HG03378 (cell line): ENCODE results near the gene PRF1.
A peak's percentile ranks its signal among the peaks of the same experiment; 100 is the strongest.

ENCODE experiments used
- ATAC-seq: cut with Tn5 transposase; IDR thresholded peaks from one replicate; pipeline ENCODE4 v1.9.1; 2021; ENCODE audit warnings: mild to moderate bottlenecking, moderate library complexity; ENCODE audit not compliant: unreplicated experiment

Gene PRF1

DNA sequence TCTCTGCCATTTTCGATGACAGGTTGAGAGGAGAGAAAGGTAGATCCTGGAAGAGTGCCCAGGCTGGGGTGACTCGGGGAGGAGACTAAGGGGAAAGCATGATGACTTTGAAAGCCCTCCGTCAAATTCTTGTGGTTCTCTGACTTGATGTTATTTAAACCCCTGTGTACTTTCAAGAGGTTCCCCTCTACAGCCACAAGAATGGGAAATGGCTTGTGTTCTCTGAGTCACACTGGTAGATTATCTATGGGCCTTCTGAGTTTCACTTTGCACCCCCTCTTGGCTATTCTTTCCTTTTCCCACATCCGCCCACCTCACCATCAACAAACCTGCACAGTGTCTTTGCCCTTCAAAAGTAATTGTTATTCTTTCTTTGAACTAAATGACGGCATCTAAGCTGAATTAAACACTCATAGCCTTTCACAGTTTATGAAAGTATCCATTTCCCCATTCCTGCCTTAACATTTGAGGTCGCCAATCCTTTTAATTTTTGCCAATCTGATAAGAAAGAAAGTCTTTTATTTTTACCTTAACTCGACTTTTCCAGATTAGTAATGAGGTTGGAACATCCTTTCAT is 24.1 kb downstream of the PRF1 start:
- peak; percentile 69 for ATAC-seq

- no peak for ATAC-seq
Measured at GRCh38 chr10:70576803-70577517, 25.6 kb downstream of the PRF1 start.

DNA sequence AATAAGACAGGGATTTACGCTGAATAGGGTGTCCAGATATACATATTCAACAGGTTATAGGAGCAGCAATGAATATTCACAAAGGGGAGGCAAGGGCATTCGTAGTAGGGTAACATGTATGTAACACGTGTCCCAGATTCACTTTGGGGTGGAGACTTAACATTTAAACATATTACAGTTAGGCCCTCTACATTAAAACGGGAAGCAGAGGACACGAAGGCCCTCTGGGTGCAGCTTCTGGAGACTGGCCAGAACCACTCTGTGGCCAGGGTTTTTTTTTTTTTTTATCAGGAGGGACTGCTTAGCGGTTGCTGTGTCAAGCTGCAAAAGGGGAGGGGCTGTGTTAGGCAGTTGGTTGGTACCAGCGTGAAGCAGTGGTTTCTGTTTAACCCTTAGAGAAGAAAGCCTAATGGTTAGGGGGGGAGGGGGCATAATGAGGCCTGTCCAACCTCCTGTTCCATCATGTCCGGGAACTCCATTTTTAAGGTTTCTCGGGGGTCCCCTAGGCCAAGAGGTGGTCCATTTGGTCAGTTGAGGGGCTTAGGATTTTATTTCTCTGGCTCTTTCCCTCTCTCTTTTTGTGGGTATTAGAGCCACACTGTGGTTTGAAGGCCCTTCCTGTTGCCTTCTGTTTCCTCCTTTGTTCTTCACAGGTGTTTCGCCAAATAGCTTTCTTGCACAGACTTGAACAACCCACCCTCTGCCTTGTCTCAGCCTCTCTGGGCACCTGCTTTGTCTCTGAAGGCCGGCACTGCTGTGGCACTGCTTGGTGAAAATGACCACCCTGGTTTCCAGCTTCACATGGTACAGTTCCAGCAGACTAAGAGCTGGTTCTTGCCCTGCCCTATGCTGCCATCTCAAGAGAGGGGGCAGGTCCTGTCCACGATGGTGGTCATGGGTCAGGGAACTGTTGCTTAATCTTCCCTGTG is 26.4 kb downstream of the PRF1 start:
- peak; percentile 36 for ATAC-seq

GRCh38 chr10:70575486-70575873 is 27.1 kb downstream of the PRF1 start:
- ATAC-seq: no peak

DNA sequence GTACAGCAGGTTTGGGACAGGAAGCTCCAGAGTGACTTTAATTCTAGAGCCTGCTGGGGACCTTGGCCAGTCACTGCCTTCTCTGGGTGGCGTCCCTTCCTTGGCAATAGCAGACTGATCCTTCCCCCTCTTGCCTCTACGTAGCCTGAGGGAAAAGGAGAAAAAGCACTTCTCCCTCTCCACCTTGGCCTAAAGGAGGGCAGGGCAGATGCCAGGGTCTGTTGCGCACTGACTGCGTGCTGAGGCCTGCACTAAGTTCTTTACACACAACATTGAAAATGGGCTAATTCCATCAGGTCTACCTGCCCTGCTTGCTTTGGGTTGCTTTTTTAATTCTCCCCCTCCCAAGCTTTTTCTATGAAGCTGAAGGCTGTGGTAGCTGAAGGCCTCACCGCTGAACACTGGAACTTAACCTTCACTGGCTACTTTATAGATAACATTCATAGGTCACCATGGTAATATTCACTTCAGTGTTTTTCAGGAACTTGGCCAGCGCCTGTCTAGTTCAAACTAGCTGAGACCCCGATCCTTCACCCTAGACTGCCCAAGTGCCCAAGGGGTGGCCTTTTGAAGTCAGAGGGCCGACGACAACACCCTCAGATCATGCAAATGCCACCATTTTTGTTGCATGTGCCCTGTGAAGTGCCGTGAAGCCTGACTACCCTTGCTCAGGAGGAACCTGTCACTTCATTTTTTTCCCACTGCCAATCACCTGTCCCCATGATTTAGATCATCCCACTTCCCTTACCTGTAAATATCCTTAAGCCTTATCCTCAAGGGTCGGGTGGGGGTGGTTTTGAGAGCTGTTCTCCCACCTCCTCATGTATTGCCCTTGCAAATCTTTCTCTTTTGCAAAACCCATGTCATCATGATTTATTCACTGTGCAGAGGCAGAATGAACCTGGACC is 28.7 kb downstream of the PRF1 start:
- ATAC-seq: no peak

DNA sequence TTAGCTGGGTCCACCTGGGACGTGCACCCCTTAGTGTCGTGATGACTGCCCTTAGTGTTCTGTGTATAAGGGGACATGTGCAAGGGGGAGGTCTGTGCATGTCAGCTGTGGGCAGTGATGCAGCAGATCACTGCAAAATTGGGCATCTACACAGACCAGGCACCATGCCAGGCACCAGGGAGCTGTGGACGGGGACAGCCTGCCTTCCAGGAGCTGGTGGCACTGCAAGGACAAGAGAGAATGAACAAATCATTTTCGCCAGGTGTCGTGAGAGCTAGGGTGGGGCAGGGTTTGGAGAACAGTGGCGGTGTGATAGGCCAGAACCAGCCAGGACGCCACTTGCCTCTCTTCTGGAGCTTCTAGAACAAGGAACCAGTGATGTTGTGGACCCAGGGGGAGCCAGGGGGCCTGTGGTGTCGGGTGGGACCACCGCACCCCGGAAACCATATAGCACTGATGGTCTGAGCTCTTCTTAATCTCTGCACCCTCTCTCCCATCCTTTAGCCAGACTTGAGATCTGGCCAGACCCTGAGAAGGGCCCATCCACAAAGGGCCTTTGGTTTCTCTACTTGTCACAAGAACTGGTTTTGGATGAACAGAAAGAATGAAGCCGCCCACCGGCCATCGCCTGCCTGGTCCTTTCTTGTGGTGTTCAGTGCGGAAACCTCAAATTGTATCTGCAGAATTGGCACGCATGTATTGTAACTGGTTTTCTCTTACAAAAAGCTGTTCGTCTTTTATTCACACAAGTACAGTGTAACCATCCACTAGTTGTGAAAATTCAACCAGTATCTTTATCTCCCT is 30.7 kb downstream of the PRF1 start:
- ATAC-seq: no peak

DNA sequence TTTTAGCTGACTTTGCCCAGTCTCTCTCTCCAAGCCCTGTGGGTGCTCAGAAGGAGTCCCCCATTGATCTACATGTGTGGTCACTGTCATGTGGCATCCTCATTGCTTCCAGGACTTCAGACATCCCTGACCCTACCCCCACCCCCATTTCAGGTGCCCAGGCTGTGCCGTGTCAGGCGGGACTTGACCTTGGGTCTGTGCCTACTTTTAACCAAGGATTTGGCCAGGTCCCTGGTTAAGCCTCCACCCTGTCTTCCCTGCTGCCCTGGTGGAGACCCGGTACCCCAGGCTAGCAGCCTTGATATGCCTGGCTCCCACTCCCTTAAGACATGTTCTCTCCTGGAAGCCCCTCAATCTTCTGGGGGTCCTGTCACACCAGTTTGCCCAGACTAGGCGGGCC is 31.3 kb downstream of the PRF1 start:
- ATAC-seq: no peak

DNA sequence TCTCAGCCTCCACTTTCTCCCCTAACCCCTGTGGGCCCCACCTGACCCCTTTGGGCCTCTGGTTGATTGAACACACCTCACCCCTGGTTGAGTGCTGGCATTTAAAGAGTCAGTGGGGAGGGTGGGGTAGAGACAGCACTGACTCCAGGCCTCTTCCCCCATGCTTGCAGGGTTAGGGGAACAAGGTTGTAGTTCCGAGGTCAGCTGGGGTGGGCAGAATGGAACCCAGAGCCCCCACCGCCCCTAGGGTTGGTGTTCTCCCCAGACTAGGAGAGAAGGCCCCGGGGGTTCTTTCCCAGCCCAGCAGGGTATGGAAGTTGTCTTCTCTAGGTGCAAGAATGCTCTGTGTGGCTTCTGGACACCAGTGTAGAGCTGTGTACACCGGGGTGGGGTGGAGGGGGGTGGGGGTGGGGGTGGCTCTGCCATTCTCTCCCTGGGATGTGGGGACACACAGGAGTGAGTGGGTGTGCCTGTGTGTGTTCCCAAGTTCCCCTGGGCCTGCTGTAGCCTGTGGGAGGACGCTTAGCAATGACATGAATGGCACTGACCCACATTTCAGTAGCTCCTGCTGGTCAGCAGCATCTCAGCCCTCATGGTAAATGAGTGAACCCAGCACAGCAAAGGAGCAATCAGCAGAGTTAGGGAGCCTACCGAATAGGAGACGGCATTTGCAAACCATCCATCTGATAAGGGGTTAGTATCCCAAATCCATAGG is 33.6 kb downstream of the PRF1 start:
- ATAC-seq: no peak

DNA sequence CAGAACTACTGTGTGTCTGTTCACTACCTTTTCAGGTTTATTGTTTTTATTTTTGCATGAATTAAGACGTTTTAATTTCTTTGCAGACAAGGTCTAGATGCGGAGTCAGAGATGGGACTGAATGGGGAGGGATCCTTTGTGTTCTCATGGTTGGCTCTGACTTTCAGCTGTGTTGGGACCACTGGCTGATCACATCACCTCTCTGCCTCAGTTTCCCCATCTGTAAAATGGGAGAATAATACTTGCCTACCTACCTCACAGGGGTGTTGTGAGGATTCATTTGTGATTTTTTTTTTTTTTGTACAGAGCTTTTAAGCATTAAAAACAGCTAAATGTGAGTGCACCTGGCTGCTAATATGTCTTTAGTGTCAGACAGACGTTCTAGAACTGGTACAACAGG is 34.4 kb downstream of the PRF1 start:
- no peak for ATAC-seq

- ATAC-seq: no peak
Measured at GRCh38 chr10:70567603-70568002, 34.9 kb downstream of the PRF1 start.

DNA sequence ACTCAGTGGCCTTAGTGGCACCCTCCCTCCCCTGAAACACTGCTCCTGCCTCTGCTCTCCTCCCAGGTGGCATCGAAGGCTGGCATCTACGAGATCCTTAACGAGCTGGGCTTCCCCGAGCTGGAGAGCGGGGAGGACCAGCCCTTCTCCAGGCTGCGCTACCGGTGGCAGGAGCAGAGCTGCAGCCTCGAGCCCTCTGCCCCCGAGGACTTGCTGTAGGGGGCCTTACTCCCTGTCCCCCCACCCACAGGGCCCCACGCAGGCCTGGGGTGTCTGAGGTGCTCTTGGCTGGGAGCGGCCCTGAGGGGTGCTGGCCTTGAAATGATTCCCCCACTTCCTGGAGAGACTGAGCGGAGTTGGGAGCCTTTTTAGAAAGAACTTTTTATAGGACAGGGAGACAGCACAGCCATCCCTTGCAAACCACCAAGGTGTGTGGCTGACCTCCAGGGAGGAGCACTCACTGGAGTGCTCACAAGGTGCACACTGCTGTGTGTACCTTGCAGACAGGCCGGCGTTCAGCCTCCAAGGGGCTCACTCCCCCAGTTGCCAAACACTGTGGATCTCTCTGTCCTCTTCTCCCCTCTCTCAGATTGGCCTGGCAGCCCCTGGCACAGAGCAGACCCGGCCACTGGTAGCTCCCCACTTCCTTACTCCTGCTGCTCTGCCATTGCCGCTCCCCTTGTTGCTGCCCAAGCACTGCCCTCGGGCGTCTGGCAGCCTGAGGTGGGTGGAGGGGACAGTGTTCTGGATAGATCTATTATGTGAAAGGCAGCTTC is 35.8 kb downstream of the PRF1 start:
- no peak for ATAC-seq

GRCh38 chr10:70565556-70566514 is 36.7 kb downstream of the PRF1 start:
- ATAC-seq: no peak

DNA sequence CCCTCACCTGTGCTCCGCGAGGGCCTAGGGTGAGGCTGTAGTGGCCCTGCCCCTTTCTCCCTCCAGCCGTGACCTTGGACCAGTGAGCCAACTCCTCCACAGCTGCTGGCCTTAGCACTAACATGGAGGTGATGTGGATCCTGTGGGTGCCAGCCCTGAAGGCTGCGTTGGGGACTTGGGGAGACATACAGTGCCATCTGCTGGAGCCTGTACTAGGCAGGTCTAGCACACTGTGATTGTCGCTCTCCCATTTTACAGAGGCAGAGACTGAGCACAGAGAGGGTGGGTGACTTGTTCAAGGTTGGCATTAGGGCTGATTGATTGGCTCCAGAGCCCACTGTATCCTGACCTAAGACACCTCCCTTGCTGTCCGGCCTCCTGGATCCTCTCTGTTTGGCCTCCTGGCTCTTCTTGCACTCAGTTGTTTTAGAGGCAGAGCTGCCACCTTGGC is 37.6 kb downstream of the PRF1 start:
- ATAC-seq: no peak

DNA sequence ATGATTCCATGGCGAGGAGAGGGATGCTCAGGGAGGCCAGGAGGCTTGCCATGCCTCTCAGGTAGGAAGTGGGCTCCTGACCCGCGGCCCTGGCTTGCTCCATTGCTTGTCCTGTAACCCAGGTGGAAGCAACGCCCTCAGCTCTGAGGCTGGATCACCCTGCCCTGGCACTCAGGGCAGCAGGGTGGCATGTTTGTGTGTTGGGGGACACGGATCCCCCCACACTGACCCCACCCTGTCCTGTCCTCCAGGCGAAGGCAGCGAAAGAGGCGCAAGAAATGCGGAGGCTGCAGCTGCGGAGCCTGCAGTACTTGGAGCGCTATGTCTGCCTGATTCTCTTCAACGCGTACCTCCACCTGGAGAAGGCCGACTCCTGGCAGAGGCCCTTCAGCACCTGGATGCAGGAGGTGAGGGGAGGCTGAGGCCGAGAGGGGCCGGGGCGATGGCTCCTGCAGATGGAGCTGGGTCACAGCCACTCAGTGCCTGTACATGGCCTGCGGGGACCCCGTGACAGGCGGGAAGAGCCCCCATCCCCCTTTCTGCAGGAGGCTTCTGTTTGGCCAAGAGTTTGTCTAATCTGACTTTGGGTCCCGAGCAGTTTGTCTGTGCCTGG is 38.3 kb downstream of the PRF1 start:
- no peak for ATAC-seq

GRCh38 chr10:70563230-70563629 is 39.3 kb downstream of the PRF1 start:
- ATAC-seq: no peak

- ATAC-seq: no peak
Measured at GRCh38 chr10:70562036-70562755, 40.3 kb downstream of the PRF1 start.
